Activated CD4-positive, alpha-beta T cell treated with anti-CD3 and anti-CD28 coated beads, Interleukin-2, amount 10 ng/mL, durations not matched to agents 24 days and 14 days (primary cell): ENCODE measurements around the gene KDM2A. TPM values are rescaled to one million over a fixed set of nuclear protein-coding genes. Genes with fewer than 3 reads are reported as not detected.

Experiments
- DNase-seq: peaks from one replicate; pipeline ENCODE4 v3.0.0; 2022
- H3K27ac Mint-ChIP-seq: one replicate; pipeline ENCODE4 v1.8.0; 2022; ENCODE audit warnings: mild to moderate bottlenecking, mixed read lengths
- H3K27me3 Mint-ChIP-seq: one replicate; pipeline ENCODE4 v1.8.0; 2022; ENCODE audit warnings: mixed read lengths
- H3K36me3 Mint-ChIP-seq: one replicate; pipeline ENCODE4 v1.8.0; 2022; ENCODE audit warnings: low read depth, mild to moderate bottlenecking, mixed read lengths
- H3K4me1 Mint-ChIP-seq: one replicate; pipeline ENCODE4 v1.8.0; 2021; ENCODE audit warnings: mixed read lengths
- H3K4me3 Mint-ChIP-seq: one replicate; pipeline ENCODE4 v1.8.0; 2022; ENCODE audit warnings: mild to moderate bottlenecking, moderate library complexity, mixed read lengths
- H3K9me3 Mint-ChIP-seq: one replicate; pipeline ENCODE4 v1.8.0; 2021; ENCODE audit warnings: mixed read lengths
- intact Hi-C: fragments of 100-400 bp; cut with micrococcal nuclease; formaldehyde crosslinking; loops from one replicate; pipeline ENCODE4 v1.15.1; 2023
- total RNA-seq: library from RNA; stranded (reverse); gene quantifications from 2 replicates; pipeline ENCODE4 v1.2.3, GENCODE V29; 2022

KDM2A gene
- total RNA-seq, 1 donor from 2014 or later, result 102 TPM

DNA sequence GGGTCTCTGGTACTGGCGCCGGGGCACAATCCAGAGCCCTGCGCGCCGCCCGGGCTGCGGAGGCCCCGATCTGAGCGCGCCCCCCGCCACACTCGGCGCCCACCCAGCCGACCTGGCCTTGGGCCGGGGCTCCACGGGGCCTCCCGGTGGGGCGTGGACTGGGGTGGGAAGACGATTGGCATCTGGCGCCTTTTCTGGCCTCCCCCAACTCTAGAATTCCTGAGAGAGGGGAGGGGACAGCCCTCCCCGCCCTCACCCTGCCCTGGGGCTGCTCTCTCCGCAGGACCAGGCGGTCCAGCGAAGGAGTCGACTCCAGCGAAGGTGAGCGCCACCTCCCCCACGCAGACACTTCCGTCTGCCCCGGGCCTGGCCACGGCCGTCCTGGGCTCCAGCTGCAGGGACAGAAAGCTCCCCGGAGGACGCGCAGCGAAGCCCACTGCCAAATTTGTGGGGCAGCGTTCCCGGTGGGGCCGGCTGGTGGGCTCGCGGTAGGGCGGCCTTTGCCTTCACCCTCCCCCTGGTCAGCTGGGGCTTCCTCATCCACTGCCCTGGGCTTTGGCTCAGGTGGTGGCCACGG, 184.9 kb downstream of the KDM2A start:
- Mint-ChIP-seq H3K36me3 (peaks cover 14% of the 10 kb centered on the region), H3K9me3 (no peaks in the 10 kb centered on the region), H3K4me3 (no peak overlapping the region), H3K27me3 (no peaks in the 10 kb centered on the region), H3K4me1 (no peaks in the 10 kb centered on the region), H3K27ac (no peak overlapping the region)
- no peak for DNase-seq
- intact Hi-C loops, result no loop called here

DNA sequence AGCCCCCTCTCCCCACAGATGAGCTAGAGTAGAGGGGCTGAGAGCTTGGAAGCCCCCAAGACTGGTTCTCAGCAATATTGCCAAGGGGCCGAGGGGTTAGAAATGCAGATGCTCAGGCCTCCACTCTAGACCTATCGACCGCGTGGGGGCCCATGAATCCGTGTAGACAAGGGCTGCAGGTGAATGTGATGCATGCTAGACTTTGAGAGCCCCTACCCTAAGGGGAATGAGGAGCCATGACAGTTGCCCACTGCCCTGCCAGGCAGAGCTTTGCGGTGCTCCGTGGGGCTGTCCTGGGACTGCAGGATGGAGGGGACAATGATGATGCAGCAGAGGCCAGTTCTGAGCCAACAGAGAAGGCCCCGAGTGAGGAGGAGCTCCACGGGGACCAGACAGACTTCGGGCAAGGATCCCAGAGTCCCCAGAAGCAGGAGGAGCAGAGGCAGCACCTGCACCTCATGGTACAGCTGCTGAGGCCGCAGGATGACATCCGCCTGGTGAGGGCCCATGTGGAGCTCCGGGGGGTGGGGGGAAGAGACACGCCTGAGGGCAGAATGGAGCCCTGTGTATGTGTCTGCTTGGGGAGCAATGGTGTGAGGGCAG, 185.5 kb downstream of the KDM2A start:
- Mint-ChIP-seq H3K4me3 (no peak overlapping the region), H3K27me3 (no peaks in the 10 kb centered on the region), H3K27ac (no peak overlapping the region), H3K4me1 (no peaks in the 10 kb centered on the region), H3K9me3 (no peaks in the 10 kb centered on the region), H3K36me3 (peaks cover 10% of the 10 kb centered on the region)
- DNase-seq, result no peak
- intact Hi-C loops, result no loop called here

DNA sequence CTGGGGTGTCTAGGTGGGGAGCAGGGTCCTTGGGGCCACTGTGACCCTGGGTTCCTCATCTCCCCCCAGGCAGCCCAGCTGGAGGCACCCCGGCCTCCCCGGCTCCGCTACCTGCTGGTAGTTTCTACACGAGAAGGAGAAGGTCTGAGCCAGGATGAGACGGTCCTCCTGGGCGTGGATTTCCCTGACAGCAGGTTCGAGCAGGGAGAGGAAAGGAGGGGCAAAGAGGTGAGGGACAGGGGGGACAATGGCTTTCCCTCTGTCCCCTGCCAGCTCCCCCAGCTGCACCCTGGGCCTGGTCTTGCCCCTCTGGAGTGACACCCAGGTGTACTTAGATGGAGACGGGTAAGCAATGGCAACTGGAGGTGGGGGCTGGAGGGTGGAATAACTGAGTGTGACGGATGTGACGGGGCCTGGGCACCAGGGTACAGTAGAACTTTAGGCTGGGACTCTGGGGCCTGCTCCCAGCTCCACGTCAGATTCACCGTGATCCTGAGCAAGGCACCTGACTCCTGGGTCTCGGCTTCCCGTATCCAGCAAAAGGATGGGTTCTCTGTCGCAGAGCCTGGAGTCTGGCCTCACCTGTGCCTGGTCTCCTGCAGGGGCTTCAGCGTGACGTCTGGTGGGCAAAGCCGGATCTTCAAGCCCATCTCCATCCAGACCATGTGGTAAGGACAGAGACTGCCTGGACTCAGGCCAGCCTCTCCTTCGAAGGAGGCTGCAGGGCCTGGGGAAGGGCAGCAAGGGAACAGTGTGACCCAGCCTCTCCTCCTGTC, 187.9 kb downstream of the KDM2A start:
- H3K27ac Mint-ChIP-seq, result no peak overlapping the region
- H3K4me3 Mint-ChIP-seq, result no peak overlapping the region
- intact Hi-C loops, result no loop called here
- H3K4me1 Mint-ChIP-seq, result peaks cover 3% of the 10 kb centered on the region
- no peaks in the 10 kb centered on the region for H3K9me3 Mint-ChIP-seq
- peaks cover 7% of the 10 kb centered on the region for H3K36me3 Mint-ChIP-seq
- DNase-seq, result no peak
- no peaks in the 10 kb centered on the region for H3K27me3 Mint-ChIP-seq

DNA sequence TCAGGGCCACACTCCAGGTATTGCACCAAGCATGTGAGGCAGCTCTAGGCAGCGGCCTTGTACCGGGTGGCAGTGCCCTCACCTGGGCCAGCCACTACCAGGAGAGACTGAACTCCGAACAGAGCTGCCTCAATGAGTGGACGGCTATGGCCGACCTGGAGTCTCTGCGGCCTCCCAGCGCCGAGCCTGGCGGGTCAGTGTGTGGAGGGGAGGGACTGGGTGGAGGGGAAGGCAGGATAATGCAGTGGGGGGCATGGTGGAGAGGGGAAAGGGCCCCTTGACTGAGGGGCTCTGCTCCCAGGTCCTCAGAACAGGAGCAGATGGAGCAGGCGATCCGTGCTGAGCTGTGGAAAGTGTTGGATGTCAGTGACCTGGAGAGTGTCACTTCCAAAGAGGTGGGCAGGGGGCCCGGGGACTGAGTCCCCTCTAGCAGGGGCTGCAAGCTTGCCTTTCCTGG, 188.5 kb downstream of the KDM2A start:
- peaks cover 8% of the 10 kb centered on the region for H3K4me1 Mint-ChIP-seq
- no peaks in the 10 kb centered on the region for H3K27me3 Mint-ChIP-seq
- no peak overlapping the region for H3K27ac Mint-ChIP-seq
- intact Hi-C loops, result no loop called here
- peaks cover 4% of the 10 kb centered on the region for H3K36me3 Mint-ChIP-seq
- H3K4me3 Mint-ChIP-seq, result no peak overlapping the region
- no peaks in the 10 kb centered on the region for H3K9me3 Mint-ChIP-seq
- DNase-seq, result no peak

Other genes with a start within 250 kb of the KDM2A start
- gene PC, start 160.9 kb upstream of the KDM2A start, total RNA-seq, result 13.1 and 15.7 TPM in 2 replicates
- gene C11orf86, start 144.0 kb upstream of the KDM2A start, total RNA-seq, result not detected in 2 replicates
- gene SYT12, start 96.1 kb upstream of the KDM2A start, total RNA-seq, result not detected in 2 replicates
- gene RHOD, start 62.4 kb upstream of the KDM2A start, total RNA-seq, result 0.35 TPM in 1 of 2 replicates, not detected in the other
- gene GRK2, start 147.2 kb downstream of the KDM2A start, total RNA-seq, result 244 and 248 TPM in 2 replicates
- gene ANKRD13D, start 170.0 kb downstream of the KDM2A start, total RNA-seq, result 114 and 124 TPM in 2 replicates
- gene SSH3, start 184.3 kb downstream of the KDM2A start, total RNA-seq, result 7.1 and 8.1 TPM in 2 replicates
- gene POLD4, start 234.3 kb downstream of the KDM2A start, total RNA-seq, result 36.0 and 36.4 TPM in 2 replicates